Esophagus muscularis mucosa (tissue), 4 donors: Measurements from ENCODE around the gene SREBF2.
A peak's percentile ranks its signal among the peaks of the same experiment; 100 is the strongest.

Experiments
- EP300 ChIP-seq: sonication (generic); formaldehyde crosslinking; IDR thresholded peaks from one replicate; pipeline ENCODE4 v1.6.1; 2017; ENCODE audit warnings: antibody characterized with exemption
- POLR2AphosphoS5 ChIP-seq, 2 donors: sonication (generic); formaldehyde crosslinking; IDR thresholded peaks; one replicate each; pipeline ENCODE4 v1.6.1; 2017; ENCODE audit warnings: antibody characterized with exemption in 2 of 2
- TF ChIP-seq, protein P1 (sequence below), 3 experiments: fragments of 200-600 bp in 2 of 3; fragments of 450-650 bp in 1 of 3; sonication (generic) in 2 of 3; IDR thresholded peaks; one replicate each; pipeline ENCODE4 v1.5.1; 2017 to 2019; ENCODE audit warnings: antibody characterized with exemption in 3 of 3, mild to moderate bottlenecking in 2 of 3, moderate library complexity in 1 of 3

DNA sequence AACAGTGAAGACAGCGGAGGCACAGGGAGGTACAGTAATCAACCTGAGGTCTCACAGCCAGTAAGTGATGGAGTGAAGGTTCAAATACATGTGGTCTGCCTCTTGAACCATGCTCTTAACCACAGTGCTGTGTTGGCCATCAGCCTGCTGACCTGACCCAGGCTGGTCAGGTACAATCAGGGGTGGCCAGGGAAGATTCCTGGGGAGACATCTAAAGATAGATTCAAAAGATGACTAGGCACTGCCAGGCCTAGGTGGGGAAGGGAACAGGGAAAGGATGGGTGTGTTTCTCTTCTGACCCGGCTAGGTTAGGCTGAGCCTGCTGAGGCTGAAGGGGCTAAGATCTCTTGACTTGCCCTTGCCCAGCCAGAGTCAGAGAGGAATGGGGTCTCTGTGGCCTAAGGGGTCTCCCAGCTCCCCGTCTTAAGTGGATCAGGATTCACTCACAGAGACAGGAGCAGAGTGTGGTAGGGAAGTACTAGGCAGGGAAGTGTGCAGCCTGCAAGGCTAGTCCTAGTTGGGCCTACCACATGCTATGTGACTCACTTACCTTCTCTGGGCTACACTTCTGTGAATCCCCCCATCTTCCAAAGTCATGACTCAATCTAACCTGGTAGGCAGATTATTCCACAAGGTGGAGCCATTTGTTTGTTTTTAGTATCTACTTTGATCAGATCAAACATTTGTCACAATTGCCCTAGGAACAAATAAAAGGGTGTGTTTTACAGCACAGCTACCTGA is 10.4 kb upstream of the SREBF2 start:
- TF ChIP-seq, protein P1, sequence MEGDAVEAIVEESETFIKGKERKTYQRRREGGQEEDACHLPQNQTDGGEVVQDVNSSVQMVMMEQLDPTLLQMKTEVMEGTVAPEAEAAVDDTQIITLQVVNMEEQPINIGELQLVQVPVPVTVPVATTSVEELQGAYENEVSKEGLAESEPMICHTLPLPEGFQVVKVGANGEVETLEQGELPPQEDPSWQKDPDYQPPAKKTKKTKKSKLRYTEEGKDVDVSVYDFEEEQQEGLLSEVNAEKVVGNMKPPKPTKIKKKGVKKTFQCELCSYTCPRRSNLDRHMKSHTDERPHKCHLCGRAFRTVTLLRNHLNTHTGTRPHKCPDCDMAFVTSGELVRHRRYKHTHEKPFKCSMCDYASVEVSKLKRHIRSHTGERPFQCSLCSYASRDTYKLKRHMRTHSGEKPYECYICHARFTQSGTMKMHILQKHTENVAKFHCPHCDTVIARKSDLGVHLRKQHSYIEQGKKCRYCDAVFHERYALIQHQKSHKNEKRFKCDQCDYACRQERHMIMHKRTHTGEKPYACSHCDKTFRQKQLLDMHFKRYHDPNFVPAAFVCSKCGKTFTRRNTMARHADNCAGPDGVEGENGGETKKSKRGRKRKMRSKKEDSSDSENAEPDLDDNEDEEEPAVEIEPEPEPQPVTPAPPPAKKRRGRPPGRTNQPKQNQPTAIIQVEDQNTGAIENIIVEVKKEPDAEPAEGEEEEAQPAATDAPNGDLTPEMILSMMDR (IDR thresholded peaks at IDR 0.05), result peak; percentile 47 to 61 (median 58)
- no peak for TF ChIP-seq POLR2AphosphoS5 (IDR thresholded peaks at IDR 0.05)
- TF ChIP-seq EP300, result no peak
